HUDEP-2 (cell line): ENCODE measurements around the gene ICA1.
"Not testable (repeated sequence)": the region's sequence is repeated elsewhere in the genome, so short reads cannot be mapped to it uniquely, and the experiment has no call there.

Source experiments
- DNase-seq, 76 experiments: peaks; one replicate each; lab custom pipeline; 2025; ENCODE audit not compliant: unreplicated experiment in 76 of 76; lab: John Stamatoyannopoulos, UW

ICA1 gene

DNA sequence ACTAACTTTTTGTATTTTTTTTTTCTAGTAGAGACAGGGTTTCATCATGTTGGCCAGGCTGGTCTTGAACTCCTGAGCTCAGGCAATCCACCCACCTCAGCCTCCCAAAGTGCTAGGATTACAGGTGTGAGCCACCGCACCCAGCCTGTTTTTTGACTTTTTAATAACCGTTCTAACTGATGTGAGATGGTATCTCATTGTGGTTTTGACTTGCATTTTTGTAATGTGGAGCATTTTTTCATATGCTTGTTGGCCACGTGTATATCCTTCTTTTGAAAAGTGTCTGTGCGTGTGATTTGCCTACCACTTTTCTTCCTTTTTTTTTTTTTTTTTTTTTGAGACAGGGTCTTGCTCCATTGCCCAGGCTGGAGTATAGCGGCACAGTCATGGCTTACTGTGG is 198.7 kb downstream of the ICA1 start:
- not testable (repeated sequence) for DNase-seq
